Stimulated activated CD4-positive, alpha-beta T cell treated with anti-CD3 and anti-CD28 coated beads, Interleukin-2, amount 100 ng/mL, for 4 hours (primary cell): ENCODE results near the gene SMYD3.

ENCODE experiments used
- DNase-seq: peaks from one replicate; pipeline ENCODE4 v3.0.0-alpha.2; 2020; ENCODE audit warnings: low read depth

The SMYD3 gene

DNA sequence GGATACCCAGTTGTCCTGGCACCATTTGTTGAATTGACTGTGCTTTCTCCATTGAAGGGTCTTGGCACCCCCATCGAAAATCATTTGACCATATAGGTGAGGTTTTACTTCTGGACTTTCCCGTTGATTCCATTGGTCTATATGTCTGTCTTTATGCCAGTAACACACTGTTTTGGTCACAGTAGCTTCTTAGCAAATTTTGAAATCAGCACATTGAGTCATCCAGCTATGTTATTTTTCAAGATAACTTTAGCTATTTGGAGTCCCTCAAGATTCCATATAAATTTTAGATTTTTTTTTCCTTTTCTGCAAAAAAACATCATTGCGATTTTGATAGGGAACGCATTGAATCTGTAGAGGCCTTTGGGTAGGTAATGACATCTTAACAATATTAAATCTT is 235.6 kb downstream of the SMYD3 start:
- DNase-seq: no peak

DNA sequence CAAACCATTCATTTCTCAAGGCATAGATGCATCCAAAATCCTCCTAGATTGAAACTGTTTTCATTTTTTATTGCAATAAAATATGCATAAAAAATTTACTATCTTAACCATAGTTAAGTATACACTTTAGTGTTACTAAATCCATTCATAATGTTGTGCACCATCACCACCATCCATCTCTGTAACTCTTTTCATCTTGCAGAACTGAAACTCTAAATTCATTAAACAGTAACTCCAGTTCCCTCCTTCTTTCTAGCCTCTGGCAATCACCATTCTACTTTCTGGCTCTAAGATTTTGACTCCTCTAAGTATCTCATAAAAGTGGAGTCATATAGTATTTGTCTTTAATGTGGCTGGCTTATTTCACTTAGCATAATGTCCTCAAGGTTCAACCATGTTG is 236.8 kb downstream of the SMYD3 start:
- DNase-seq: no peak

DNA sequence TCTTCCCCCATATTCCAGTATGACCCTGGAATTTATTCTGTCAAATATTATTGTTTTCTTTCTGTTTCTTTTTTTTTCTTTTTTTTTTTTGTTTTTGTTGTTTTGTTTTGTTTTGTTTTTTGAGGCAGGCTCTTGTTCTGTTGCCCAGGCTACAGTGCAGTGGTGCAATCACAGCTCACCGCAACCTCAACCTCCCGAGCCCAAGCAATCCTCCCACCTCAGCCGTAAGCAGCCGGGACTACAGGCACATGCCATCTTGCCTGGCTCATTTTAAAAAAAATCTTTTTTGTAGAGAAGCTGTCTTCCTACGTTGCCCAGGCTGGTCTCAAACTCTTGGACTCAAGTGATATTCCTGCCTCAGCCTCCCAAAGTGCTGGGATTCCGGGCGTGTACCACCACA is 237.6 kb downstream of the SMYD3 start:
- DNase-seq: no peak

DNA sequence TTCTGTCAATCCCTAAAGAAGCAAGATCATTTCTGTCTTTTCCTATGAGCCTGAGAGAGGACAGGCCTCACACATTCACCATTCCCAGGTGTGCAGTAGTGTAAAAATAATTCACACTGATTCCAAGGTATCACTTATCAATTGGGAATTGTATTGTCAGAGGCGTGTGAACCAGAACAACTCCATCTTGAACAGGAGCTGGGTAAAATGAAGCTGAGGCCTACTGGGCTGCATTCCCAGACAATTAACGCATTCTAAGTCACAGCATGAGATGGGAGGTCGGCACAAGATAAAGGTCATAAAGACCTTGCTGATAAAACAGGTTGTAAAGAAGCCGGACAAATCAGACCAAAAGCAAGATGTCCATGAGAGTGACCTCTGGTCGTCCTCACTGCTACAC is 239.2 kb downstream of the SMYD3 start:
- DNase-seq: no peak

DNA sequence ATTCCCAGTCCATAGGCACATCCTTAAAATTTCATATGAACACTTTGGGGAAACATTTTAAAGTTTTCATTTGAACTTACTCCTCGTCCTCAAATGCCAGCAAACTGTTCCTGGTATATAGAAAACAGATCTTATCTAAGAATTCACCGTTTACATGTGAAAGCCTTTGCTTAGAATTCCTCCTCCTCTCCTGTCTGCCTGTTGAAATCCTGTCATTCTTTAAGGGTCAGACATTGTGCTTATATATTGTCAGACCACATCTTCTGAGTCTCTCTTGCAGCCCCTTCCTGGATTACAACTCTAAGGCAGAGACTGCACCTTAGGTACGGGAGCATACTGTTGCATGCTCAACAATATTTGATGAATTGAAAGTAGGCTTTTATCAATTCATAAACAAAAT is 239.7 kb downstream of the SMYD3 start:
- no peak for DNase-seq

DNA sequence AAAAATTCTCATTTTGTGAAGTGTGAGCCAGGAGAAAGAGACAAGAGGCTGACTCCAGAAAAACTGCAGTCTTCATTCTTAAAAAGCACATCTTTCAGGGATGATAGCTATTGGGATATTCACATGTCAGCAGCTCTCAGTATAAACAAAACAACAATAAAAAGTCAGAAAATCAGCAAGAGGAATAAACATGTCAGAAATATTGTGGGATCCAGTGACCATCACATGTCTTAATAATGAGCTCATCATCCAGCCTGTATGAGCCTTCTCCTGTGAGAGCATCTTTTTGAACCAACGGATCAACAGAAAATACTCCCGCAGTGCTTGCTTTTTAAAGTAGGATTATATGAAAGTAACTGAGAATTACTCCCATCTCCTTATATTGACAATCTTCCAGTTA is 241.6 kb downstream of the SMYD3 start:
- no peak for DNase-seq

DNA sequence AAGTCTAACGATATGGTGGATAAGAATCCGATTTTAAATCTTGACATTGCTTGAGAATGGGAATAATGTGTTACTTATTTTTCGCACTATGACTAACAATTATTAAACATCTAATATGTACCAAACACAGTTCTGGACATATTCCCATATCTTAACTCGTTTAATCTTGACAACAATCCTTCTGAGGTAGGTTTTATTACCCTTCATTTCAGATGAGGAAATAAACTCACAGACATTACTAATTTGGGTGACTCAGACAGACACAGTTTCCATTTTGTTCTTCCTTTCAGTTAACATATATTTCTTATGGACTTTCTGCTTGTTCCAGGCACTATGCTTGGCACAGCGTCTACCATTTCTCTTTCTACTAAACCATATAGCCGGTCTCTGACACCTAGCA is 244.8 kb downstream of the SMYD3 start:
- no peak for DNase-seq

DNA sequence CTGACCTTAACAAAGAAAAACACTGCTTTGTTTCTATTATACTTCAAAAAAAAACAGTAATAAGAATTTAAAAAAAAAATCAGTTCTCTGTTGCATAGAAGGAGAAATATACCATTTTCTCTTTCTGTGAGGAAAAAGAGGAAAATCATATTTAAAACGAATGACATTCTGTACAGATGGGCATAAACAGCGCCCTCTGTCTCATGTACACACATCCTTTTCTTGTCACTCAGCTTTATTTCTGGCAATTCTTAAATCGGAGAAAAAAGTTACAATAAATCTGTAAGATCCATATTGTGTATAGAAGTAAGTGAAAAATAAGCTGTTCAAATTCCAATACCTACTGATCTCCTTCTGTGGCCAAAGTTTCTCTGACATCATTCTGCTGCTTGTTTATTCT is 245.4 kb downstream of the SMYD3 start:
- no peak for DNase-seq

DNA sequence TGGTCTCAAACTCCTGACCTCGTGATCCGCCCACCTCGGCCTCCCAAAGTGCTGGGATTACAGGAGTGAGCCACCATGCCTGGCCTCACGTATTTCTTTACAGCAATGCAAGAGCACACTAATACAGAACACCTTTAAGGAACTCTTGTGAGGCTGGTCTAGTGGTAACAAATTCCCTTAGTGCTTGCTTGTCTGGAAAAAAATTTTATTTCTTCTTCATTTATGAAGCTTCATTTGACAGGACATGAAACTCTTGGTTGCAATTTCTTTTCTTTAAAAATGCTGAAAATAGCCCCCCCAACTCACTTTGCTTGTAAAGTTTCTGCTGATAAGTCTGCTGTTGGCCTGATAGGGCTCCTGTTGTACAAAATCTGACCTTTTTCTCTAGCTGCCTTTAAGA is 248.8 kb downstream of the SMYD3 start:
- no peak for DNase-seq

DNA sequence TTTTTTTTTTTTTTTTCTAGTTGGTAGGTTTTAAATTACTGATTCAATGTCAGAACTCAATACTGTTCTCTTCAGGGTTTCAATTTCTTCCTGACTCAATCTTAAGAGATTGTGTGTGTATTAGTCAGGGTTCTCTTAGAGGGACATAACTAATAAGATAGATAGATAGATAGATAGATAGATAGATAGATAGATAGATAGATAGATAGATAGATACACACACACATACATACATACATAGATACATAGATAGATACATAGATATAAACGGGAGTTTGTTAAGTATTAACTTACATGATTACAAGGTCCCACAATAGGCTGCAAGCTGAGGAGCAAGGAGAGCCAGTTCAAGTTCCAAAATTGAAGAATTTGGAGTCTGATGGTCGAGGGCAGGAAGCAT is 251.3 kb downstream of the SMYD3 start:
- DNase-seq: no peak

DNA sequence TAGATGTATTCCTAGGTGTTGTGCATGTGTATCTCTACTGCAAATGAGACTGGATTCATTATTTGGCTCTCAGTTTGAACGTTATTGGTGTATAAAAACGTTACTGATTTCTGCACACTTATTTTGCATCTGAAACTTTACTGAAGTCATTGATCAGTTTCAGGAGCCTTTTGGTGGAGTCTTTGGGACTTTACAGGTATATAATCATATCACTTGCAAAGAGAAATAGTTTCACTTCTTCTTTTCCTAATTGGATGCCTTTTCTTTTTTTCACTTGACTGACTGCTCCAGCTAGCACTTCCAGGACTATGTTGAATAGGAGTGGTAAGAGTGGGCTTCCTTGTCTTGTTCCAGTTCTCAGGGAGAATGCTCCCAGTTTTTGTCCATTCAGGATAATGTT is 252.2 kb downstream of the SMYD3 start:
- DNase-seq: no peak

DNA sequence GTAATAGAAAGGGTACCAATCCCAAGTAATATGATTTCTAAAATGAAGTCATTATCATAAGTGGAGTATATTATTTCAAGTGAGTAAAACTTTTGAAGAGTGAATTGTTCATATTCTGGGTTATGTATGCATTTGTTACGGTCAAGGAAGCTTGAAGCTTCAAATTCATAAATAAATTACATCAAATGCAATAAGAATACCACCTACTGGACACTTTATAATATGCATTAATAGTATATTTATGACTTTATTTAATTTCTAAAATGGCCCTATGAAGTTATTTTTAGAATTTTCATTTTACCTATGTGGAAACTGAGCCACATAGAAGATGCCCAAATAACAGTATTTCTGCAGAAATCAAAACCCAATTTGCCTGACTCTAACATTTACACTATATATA is 260.6 kb downstream of the SMYD3 start:
- no peak for DNase-seq

DNA sequence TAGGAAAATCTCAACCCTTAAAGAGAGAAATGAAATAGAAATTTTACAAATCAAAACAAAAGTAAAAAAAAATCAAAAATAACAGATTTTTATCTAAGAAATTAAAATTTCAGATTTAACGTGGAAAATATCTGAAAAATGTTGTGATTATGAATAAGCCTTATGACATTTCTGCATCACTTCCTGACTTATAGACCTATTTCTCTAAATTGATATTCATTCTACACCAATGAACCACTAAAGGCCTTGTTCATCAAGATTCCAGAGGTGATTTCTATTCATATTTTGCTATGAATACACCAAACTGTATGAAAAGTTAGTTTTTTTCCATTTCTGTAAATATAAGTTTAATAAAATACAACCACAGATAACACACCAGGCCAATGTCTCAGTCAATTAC is 261.5 kb downstream of the SMYD3 start:
- no peak for DNase-seq

DNA sequence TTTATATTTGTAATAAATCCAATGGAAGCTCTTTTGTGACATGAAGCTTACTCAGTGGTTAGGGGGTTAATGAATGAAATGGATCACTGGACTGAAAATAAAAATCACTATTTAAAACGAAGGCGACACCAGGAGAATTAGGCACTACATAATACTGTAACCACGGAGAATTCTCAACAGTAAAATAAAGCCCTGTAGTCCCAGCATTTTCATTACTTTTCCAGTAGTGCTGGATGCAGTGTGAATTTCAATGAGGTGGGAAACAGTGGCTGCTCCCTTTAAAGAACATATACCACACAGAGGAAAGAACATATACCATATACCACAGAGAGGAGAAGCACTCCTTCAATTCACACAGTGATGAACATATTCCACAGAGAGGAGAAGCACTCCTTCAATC is 275.0 kb downstream of the SMYD3 start:
- no peak for DNase-seq

DNA sequence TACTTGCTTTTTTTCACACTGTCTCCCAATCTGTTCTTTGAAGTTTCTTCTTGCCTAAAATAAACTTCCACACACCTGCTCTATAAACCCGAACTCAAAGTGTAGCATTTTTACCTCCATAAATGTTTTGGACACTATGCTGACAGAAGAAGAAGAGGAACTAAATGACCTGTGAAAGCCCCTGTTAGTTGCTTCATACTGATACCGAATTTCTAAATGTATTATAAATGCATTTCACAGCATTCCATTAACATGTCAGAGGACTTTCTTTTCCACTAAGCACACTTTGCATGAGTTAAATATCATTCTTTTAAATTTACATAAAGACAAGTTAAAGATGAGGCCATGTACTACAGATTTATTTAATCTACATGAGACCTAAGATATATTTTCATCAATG is 281.0 kb downstream of the SMYD3 start:
- DNase-seq: no peak

DNA sequence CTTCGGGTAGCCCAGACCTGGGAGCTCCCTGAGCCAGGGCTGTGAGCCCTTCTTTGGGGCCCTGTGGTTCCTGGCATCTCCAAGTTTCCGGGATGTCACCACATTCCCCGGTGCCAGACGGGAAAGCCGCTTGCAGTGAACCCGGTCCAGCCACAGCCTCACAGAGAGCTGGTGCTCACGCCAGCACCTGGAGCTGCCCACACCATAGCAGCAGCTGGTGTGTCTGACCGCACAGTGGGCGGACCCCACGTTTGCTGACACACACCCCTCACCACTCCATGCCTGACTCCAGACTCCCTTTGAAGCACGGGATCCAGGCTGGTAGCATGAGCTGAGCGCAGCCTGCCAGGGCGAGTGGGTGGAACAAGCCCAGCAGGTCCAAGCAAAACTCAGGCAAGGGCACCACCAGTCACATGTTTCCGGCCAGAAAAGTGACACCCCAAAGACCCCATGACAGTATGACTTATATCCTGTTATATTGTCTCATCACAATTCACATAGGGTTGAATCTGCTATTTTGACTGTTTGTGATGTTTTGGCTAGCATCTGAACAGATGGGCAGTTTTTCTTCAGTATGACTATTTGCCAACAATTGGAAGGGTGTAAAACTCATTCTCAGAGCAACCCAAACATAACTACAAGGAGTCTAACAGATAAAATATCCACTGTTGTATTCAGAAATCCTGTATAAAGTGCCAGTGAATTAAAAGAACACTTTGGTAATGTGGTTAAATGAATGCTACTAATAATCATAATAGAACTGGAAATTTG is 285.4 kb downstream of the SMYD3 start:
- DNase-seq: no peak

DNA sequence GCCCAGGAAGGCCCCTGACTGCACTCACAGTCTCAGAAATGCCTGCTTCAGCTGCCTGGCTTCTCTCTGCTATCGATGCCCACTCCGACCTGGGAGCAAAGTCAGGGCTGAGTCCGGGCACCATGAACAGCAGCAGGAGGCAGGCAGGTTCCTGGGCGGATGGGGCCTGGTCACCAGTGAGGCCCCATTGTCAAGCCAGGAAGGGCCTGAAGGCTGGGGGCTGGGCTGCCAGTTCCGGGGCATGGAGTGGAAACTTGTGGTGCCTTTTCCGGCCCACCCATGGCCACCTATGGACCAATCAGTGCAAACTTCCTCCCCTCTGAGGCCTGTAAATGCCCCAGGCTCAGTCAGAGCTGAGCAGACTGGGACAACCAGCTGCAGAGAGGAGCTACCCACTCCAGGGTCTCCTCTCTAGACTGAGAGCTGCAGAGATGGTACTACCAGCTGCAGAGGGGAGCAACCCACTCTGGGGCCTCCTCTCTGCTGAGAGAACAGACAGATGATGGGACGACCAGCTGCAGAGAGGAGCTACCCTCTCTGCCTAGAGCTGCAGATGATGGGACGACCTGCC is 286.5 kb downstream of the SMYD3 start:
- DNase-seq: no peak

DNA sequence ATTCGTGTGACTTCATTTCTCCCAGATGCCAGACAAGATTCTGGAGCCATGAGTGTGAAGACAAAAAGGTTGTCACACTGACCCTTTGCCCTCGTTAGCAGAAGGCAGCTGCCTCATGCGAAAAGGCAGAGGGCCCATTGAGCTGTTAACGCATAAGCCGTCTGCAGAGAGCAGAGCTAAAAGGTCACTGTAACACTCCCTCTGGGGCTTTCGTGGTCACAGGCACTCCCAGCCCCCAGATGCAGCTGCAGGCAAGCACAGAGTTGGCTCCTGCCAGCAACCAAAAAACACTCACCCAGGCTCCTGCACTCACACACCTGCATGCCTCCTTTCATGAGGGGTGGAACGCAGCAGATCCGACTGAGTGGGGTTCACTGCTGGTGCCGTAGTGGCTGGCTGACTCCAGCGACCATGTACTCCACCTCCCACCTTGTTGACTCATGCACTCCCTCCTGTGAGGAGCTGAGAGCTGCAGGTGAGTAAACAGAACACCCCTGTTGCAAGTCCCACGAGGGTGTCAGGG is 287.5 kb downstream of the SMYD3 start:
- no peak for DNase-seq

DNA sequence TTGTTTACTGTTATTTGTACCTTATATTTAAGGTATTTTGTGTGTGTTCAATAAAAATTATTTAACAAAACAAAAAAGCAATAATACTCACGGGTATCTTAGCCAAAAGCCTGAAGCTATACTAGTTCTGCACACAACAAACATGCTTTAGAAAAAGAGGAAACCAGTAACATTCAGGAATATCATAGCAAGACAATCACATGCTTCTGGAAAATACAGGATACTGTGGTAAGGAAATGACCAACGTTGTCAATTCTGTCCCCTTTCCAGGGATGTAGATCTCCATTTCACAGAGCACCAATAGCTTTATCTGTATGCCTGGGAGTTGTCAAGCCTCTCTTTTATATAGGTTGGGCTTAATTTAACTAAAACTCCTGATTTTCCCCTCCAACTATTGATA is 288.4 kb downstream of the SMYD3 start:
- DNase-seq: no peak

DNA sequence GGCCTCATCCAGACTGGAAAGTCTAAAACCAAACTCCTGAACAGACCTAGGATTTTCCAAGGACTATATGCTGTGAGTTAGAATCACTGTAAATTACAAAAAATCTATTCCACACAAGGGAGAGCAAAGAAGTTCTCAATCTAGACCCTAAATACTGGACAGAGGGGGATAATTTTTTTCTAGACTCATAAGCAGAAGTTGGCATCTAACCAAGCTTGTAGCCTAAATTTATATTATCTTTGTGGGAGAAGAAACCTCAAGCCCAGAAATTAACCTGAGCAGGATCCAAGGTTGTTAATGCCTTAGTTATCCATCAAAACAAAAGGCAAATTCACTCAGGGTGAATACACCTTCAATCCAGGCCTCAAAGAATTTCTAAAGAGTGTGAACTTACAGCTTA is 290.2 kb downstream of the SMYD3 start:
- DNase-seq: no peak

DNA sequence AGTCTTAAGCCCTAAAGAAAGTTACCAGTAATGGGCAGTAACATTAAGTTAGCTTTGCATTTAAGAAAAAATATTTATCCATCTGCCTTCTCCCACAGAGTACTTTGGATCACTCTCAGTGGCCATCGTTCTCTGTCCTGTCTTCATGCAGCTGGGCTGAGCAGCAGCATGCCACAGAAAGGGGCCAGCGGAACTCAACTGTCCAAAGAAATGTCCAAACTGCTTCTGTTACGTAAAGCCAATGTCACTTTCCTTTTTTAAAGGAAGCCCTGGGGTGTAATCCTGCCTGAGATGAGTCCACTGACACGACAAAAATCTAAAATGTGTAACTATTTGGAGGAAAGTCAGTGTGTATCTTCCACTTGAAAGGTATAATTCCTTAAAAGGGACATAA is 291.6 kb downstream of the SMYD3 start:
- DNase-seq: no peak

DNA sequence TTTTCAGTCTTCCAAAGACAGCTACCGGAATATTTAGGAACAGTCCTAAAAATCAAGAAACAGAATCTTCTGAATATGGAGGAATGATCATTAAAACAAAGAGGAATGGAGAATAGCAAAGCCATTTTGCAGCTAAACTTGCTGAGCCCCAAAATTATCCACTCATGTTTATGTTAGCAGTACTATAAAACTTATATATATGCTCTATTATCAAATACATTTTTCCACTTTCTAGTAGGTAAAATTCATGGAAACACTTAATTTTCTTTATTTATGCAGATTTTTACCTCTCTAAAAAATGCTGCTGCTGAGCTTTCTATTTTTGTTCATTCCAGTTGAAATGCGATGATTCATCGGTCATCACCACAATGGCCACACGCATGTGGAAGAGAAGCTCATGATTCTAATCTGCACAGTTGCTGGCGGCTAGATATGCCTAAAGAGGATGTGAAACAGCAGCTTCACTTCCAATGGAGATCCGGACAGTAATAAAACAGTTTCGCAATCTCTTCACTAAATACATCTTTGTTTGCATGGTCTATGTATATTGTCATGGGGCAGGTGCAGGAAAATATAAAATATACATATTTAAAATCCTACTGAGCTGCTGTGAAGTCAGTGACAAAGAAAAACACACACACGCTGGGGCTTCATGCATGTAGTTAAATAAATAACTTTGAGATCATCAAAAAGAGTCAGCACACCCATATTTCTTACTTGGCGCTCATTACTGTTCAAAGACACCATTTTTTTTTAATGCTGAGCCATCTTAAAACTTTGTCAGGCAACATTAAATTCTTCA is 292.2 kb downstream of the SMYD3 start:
- no peak for DNase-seq

DNA sequence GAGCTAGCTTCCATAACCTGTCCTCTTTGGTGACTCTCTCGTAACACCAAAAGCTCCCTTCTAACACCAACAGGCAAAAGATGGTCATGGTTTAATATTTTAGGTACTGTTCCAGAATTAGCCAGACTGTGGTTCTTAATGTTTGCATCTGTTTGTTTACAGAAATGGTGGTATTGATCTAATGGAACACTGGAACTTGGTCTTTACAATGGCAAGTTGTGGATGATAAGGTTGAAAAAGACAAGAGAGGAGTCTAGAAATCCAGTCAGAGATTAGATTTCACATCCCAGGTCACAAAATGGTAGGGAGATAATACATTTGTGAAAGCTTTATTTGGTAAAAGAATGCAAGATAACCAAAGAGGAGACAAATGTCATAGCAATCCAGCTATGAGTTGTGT is 293.1 kb downstream of the SMYD3 start:
- no peak for DNase-seq
